ENCODE measurements around the gene VKORC1.
"Not testable (repeated sequence)": the region's sequence is repeated elsewhere in the genome, so short reads cannot be mapped to it uniquely, and the experiment has no call there.

Gene VKORC1

GRCh38 chr16:31106509-31107464 lies 12.2 kb upstream of the VKORC1 start:
- no peak for DNase-seq

DNA sequence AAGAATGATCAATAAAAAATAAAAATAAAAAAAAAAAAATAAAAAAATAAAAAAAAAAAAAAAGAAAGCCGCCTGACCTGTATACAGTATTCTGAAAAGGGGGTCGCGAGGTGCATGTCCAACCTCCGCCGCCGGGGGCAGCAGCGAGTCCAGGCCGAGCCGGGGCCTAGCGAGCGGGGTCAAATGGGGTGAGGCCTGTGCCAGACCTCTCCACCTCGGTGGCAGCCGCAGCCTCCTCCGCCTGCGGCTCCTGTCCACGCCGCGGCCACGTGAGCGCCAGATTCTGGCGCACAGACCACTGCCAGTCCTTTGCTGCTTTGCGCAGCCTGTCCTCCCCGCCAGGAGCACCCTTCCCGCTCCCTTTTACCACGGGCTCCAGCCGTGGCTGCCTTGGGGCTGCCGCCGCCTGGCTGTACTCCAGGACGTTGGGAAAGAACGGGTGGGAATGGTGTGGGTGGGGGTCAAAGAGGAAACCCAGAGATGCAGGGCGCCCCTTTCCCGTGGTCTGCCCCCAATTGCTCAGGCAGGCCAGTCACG lies 11.1 kb upstream of the VKORC1 start:
- peak; percentile 80 for DNase-seq

GRCh38 chr16:31100876-31101641 lies 6.5 kb upstream of the VKORC1 start:
- DNase-seq = not testable (repeated sequence)

- DNase-seq = no peak
Observed at GRCh38 chr16:31099860-31100638, 5.5 kb upstream of the VKORC1 start.

GRCh38 chr16:31094088-31094423 lies 541 bp downstream of the VKORC1 start:
- DNase-seq = no peak

GRCh38 chr16:31093132-31093703 lies 1.4 kb downstream of the VKORC1 start:
- DNase-seq = no peak

DNA sequence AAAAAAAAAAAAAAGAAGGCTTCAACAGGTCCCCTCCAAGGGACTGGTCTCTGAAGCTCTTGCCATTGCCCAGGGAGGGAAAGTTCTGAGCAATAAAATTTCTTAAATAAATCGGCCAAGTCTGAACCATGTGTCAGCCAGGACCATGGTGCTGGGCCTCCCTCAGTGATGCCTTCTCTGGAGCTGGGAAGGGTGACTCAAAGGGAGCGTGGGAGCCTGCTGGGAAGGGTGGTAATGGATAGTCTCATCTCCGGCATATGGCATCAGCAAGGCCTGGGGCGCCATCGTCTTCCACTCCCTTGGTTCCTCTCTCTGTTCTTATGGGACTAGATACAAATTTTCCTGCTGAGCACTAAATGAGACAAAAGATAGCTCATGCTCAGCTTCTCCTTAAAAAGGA lies 2.3 kb downstream of the VKORC1 start:
- no peak for DNase-seq

GRCh38 chr16:31090540-31090939 lies 4.1 kb downstream of the VKORC1 start:
- DNase-seq = no peak

DNA sequence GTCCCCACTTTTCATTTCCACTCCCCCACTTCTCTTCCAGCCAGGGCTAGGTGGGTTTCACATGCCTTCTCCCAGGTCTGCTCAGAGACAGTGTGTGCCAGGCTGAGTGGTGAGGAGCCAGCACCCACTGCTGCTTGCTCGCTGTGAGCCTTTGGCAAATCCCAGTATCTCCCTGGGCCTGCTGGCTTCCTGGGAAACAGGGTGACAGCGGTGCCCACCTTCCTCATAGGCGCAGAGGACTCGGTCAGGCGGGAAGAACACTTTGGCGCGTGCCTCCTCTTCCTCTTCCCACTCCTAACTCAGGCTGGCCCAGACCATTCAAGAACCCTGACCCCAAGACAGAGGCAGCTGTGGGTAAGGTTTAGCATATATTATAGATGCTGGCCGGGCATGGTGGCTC lies 5.4 kb downstream of the VKORC1 start:
- DNase-seq = no peak

DNA sequence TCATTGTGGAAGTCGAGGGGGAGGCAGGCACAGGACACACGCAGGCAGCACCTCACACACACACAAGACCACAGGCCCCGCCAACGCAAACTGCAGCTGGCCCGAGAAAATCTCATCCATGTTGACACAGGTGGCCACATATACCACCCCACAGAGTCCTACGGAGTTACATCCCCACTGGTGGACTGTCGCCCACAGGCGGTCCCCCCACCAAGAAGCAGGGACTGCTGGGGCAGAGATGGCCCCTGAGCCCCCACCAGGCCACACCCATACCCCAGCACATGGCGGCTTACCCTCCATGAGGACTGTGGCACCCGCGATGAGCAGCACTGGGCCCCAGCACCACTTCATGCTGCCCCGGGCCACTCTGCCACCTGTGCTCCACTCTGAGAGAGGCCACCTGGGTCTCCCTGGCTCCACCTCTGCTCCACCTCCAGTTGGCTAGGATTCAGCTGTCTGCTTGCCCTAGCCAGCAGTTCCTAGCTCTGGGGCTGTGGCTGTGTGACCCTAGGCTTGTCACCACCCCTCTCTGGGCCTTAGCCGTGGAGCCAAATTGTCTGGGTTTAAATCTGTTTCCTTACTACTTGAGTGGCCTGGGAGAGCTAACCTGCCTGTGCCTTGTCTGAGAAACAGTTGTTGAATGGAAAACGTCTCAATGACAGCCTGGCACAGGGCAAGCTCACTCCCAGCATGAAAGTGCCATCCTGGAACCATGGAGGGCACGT lies 6.0 kb downstream of the VKORC1 start, which contains the start of gene PRSS53:
PRSS53 (minus strand) TSS at position 485 of the 725 bp plus-strand sequence; CDS start at position 351, 134 bp downstream.
- DNase-seq = no peak

DNA sequence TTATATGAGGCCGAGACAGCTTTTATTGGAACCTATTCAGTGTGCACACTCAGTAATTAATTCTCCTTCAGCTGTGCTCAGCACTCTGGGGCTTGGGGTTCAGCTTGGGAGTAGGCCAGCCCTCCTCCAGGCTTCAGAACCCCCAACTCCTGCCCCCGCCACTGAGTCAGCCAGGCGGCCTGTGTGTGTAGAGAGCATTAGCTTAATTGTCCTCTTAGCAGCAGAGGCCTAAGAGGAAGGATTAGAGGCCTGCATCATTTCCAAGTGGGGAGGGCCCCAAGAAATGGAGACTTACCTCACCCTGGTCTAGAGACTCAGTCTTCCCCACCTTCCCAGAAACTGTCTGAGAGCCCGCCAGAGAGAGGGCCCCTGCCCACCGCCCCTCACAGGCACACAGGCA lies 6.6 kb downstream of the VKORC1 start:
- no peak for DNase-seq

DNA sequence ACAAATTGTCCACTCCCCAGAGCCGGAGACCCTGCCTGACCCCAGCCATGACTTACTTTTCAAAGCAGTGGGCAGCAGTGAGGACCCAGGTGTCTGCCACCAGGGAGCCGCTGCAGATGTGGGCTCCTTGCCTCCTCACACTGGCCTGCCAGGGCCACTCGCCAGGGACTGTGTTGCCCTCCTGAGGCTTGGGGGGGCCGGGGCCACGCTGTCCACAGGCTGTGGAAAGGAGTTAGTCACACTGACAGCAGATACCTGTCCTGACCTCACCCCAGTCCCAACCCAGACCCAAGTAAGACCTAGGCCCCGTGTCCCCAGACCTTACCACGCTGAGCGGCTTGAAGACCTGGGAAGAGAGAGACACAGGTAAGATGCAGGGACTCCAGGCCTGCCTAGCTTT lies 7.1 kb downstream of the VKORC1 start:
- no peak for DNase-seq

DNA sequence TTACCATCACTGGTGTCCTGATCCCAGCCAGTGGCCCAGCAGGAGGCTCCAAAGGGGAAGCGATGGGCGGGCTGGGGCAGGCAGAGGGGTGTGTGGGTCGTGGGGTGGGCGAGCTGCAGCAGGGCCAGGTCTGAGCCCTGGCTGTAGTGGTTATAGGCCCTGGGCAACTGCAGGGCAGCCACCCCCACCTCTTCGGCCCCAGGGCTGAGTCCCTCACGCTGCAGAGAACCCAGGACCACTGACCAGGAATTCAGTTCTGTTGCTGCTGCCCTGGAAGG lies 8.0 kb downstream of the VKORC1 start:
- no peak for DNase-seq

- DNase-seq = no peak
Observed at GRCh38 chr16:31085873-31086628, 8.5 kb downstream of the VKORC1 start.

DNA sequence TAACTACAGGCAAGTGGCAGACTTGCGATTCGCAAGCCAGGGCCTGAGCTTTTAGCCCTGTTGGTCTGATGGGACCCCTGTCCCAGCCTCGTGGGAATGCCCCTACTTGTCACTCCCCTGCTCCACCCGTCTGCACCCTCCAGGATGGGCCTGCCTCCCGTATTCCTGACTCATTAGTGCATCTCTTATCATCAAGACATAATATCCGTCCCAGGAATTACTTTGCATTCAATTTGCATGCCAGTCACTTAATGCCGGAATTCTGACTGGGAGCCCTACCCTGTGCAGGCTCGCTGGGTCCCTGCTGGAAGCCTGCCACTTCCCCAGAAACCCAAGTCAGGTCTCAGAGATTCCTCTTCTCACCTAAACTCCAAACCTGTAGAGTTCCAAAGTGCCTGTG lies 9.2 kb downstream of the VKORC1 start:
- DNase-seq = no peak

DNA sequence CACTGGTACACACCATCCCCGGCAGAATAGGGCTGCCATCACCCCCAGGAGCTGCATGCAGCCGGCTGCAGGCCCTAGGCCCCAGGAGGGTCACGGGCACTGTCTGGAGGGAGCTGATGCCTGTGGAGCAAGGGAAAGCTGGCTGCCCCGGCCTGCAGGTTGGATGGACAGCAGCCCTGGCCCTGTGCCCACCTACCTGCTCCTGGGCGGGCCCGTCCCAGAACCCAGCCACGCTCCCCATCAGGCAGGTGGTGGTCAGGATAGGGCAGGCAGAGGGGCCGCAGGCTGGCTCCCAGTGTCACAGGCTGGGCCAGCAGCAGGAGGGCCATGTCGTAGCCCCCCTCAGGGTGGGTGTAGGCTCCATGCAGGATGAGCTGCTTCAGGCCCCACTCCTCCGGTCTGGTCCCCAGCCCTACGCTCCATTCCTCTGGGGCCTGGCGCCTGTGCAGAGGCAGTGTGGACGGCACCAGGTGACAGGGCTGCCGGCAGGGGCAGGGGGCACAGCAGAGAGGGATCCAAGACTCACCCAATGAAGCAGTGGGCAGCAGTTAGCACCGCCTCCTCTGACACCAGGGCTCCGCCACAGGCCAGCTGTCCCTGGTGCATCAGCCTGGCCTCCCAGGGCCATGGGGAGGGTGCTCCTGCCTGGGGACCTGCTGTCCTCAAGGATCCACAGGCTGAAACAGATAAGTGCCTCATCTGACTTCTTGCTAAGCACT lies 9.9 kb downstream of the VKORC1 start:
- no peak for DNase-seq

GRCh38 chr16:31083981-31084380 lies 10.6 kb downstream of the VKORC1 start:
- no peak for DNase-seq

GRCh38 chr16:31083556-31083955 lies 11.0 kb downstream of the VKORC1 start:
- DNase-seq = no peak

DNA sequence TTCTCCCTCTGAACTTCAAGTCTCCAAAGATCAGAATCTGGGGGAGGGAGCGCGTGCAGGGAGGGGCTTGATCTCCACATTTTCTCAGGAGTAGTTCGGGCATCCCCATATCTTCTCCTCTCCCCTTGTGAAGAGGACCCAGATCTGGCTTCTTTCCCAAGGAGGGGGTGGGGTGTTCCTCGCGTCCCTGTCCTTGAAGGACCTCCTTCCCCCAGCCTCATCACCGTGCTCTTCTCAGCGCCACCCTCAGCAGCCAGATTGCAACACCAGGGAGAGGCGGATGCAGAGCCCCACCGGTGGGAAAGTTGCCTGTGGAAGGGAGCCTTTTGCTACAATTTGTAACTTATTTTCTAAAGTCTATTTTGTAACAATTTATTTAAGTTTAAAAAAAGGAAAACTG lies 11.5 kb downstream of the VKORC1 start:
- DNase-seq = no peak

- DNase-seq = no peak
Observed at GRCh38 chr16:31082368-31083045, 12.1 kb downstream of the VKORC1 start.
